Esophagus squamous epithelium (tissue), 5 donors: ENCODE data around the gene MRPL38. TPM values are rescaled to one million over a fixed set of nuclear protein-coding genes. Genes with fewer than 3 reads are reported as not detected.

Source experiments
- DNase-seq: peaks from one replicate; lab custom pipeline; 2025; lab: John Stamatoyannopoulos, UW
- H3K27ac ChIP-seq, 4 donors: fragments of 200-600 bp; sonication (generic); one replicate each; pipeline ENCODE4 v1.5.1; 2016 to 2019; ENCODE audit warnings: mild to moderate bottlenecking in 1 of 4
- H3K27me3 ChIP-seq, 4 donors: fragments of 200-600 bp; sonication (generic); 1 replicate in 3 of 4; 2 replicates in 1 of 4; pipeline versions ENCODE4 v1.5.1 to v1.6.0; 2017 to 2021; ENCODE audit warnings: antibody characterized with exemption in 1 of 4
- H3K36me3 ChIP-seq, 3 donors: fragments of 200-600 bp; sonication (generic); one replicate each; pipeline ENCODE4 v1.5.1; 2016 to 2019
- H3K4me1 ChIP-seq, 3 donors: fragments of 200-600 bp; sonication (generic); one replicate each; pipeline ENCODE4 v1.5.1; 2017 to 2019
- H3K4me3 ChIP-seq, 4 donors: fragments of 200-600 bp; sonication (generic); 1 replicate in 3 of 4; 2 replicates in 1 of 4; pipeline ENCODE4 v1.5.1; 2016 to 2019; ENCODE audit warnings: mild to moderate bottlenecking in 2 of 4, moderate library complexity in 1 of 4
- H3K9me3 ChIP-seq, 3 donors: fragments of 200-600 bp; sonication (generic); one replicate each; pipeline ENCODE4 v1.5.1; 2016 to 2019
- POLR2A ChIP-seq, 4 donors: fragments of 450-650 bp; IDR thresholded peaks; one replicate each; pipeline ENCODE4 v1.6.1; 2017; ENCODE audit warnings: antibody characterized with exemption in 4 of 4, mild to moderate bottlenecking in 4 of 4, moderate library complexity in 3 of 4
- WGBS, 2 donors: methylation state at CpG; one replicate each; pipeline ENCODE4 v1.1.5; 2018; 5-methylcytosine and 5-hydroxymethylcytosine counted together
- intact Hi-C: fragments of 100-400 bp; cut with DNase I; formaldehyde crosslinking; loops from one replicate; pipeline ENCODE4 v1.15.0; 2022
- total RNA-seq, 4 donors: library from RNA; depleted of rRNA; stranded (reverse); fragments of >200 nt; gene quantifications; one replicate each; pipeline ENCODE4 v1.1.0, GENCODE V29; 2016
- TF ChIP-seq, protein P1 (sequence below), 6 experiments: fragments of 450-650 bp in 4 of 6; fragments of 200-600 bp in 2 of 6; sonication (generic) in 2 of 6; IDR thresholded peaks; one replicate each; pipeline ENCODE4 v1.5.1; 2016 to 2019; ENCODE audit warnings: antibody characterized with exemption in 6 of 6, mild to moderate bottlenecking in 4 of 6, moderate library complexity in 4 of 6
- donor health status: DM: yes; HTN: yes; CAD: no.

The MRPL38 gene
- total RNA-seq, 4 donors from 2014 or later: 40.2 to 49.2 (median 41.0) TPM

DNA sequence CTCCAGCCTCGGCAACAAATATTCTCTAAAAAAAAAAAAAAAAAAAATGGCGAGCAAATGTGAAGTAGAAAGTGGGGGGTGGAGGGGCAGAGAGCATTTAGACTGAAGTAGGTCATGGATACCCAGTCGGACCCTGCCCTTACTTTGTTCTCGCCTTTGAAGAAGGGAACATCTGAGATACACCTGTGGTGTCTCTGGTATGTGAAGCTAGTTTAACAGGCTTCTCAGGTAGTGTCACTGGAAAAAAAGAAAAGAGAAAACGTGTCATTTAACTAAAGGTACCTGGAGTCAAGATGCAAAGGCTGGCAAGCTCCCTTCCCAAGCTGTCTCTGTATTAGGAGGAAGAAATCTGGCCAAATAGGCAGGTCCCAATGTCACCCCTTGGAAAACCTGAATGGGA lies 28.2 kb upstream of the MRPL38 start:
- WGBS, 2 donors: 80 to 83% methylated on average over 5 of the region's 5 CpGs
- H3K9me3 ChIP-seq: no peaks in the 10 kb centered on the region
- no peaks in the 10 kb centered on the region for H3K36me3 ChIP-seq
- H3K27me3 ChIP-seq: no peaks in the 10 kb centered on the region
- H3K4me3 ChIP-seq: no peak overlapping the region
- H3K4me1 ChIP-seq: peaks cover 0 to 17% (median 0%) of the 10 kb centered on the region in 3 donors
- peak overlapping the region in 2 of 4 donors; percentile 14 to 46 for H3K27ac ChIP-seq
- intact Hi-C loops: no loop called here
- TF ChIP-seq, protein P1, sequence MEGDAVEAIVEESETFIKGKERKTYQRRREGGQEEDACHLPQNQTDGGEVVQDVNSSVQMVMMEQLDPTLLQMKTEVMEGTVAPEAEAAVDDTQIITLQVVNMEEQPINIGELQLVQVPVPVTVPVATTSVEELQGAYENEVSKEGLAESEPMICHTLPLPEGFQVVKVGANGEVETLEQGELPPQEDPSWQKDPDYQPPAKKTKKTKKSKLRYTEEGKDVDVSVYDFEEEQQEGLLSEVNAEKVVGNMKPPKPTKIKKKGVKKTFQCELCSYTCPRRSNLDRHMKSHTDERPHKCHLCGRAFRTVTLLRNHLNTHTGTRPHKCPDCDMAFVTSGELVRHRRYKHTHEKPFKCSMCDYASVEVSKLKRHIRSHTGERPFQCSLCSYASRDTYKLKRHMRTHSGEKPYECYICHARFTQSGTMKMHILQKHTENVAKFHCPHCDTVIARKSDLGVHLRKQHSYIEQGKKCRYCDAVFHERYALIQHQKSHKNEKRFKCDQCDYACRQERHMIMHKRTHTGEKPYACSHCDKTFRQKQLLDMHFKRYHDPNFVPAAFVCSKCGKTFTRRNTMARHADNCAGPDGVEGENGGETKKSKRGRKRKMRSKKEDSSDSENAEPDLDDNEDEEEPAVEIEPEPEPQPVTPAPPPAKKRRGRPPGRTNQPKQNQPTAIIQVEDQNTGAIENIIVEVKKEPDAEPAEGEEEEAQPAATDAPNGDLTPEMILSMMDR (IDR thresholded peaks at IDR 0.05): no peak
- TF ChIP-seq POLR2A (IDR thresholded peaks at IDR 0.05): no peak
- DNase-seq: no peak

DNA sequence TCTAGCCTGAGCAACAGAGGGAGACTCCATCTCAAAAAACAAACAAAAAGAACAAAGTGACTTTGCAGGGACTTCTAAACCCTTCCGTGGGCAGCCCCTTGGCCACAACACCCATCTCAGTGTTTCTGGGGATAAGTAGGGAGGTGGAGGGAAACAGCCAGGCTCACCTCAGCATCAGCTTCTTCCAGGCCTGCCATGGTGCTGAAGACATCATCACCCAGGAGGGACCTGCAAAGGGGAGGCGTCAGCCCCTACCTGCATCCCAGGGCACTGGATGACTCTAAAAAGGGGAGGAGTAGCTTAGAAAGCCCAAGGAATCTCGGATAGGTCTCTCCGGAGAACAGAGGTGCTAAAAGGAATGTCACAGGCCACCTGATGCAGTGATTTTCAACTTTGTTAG lies 26.4 kb upstream of the MRPL38 start:
- no peak for DNase-seq
- WGBS, 2 donors: 80 to 90% methylated on average over 4 of the region's 4 CpGs
- intact Hi-C loops: no loop called here
- no peak overlapping the region for H3K27ac ChIP-seq
- H3K4me3 ChIP-seq: no peak overlapping the region
- no peaks in the 10 kb centered on the region for H3K27me3 ChIP-seq
- H3K36me3 ChIP-seq: peaks cover 0 to under 1% (median 0%) of the 10 kb centered on the region in 3 donors
- H3K4me1 ChIP-seq: peaks cover 0 to 35% (median 11%) of the 10 kb centered on the region in 3 donors
- H3K9me3 ChIP-seq: no peaks in the 10 kb centered on the region
- TF ChIP-seq POLR2A (IDR thresholded peaks at IDR 0.05): no peak
- TF ChIP-seq, protein P1 (IDR thresholded peaks at IDR 0.05): no peak

DNA sequence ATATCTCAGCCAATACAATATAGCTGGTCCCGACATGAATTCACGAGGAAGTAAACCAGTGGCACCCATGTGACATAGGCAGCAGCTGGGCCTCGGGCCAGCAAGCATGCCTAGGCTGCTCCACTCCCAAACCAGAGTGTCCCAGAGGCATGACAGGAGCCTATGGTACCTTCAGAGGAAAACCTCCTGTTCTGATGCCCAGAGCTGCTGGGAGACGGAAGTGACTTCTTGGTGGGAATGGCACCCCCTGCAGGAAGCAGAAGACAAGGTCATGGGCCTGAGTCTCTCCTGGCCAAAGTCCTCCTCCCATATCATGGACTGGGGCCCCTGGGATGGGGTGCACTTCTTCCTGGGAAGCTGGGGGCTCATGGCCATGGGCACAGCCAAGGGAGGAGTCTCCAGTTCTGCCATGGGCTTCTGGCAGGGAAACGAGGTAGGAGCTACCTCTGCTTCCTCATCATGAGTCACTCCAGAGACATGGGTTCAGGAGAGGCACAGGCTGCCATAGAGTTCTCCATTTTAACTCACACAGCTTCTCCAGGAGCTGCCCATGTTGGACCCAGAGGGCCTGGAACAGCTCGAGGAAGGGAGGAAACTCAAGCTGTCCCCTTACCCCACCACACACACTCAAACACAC lies 22.7 kb upstream of the MRPL38 start:
- intact Hi-C loops: no loop called here
- Histone ChIP-seq H3K36me3 (peaks cover 0 to 30% (median 0%) of the 10 kb centered on the region in 3 donors), H3K4me1 (peaks cover 7 to 43% (median 11%) of the 10 kb centered on the region in 3 donors), H3K4me3 (no peak overlapping the region), H3K9me3 (no peaks in the 10 kb centered on the region), H3K27ac (peak overlapping the region; percentile 72 to 81 (median 75)), H3K27me3 (no peaks in the 10 kb centered on the region)
- no peak for DNase-seq
- WGBS, 2 donors: 24 to 37% methylated on average over 3 to 4 of the region's 6 CpGs
- TF ChIP-seq, protein P1 (IDR thresholded peaks at IDR 0.05): peak in 5 of 6 experiments; percentile 26 to 64 (median 48)
- TF ChIP-seq POLR2A (IDR thresholded peaks at IDR 0.05): no peak

DNA sequence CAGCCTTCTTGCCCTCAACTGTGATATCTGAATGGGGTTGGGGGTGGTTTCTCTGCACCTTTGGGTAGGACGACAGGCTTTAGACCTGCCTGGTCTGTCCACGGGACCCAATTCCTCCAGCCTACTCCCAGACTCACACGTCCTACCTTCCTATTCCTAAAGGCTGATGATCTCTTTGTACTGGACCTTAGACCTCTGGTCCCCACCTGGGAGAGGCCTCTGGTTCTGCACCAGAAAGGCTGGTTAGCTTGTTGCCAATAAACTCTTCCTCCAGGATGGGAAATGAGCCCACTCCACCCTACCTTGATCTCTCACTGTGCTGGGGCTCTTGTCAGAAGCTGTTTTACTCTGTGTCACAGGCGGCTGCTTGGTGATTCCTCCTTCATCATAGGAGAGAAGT lies 21.8 kb upstream of the MRPL38 start:
- no peak for DNase-seq
- H3K4me1 ChIP-seq: peaks cover 7 to 41% (median 11%) of the 10 kb centered on the region in 3 donors
- TF ChIP-seq, protein P1 (IDR thresholded peaks at IDR 0.05): no peak
- TF ChIP-seq POLR2A (IDR thresholded peaks at IDR 0.05): no peak
- H3K27ac ChIP-seq: peak overlapping the region; percentile 72 to 81 (median 75)
- H3K27me3 ChIP-seq: no peaks in the 10 kb centered on the region
- H3K36me3 ChIP-seq: peaks cover 0 to 40% (median 0%) of the 10 kb centered on the region in 3 donors
- 55 to 73% methylated on average over 3 to 4 of the region's 4 CpGs for WGBS, 2 donors
- H3K4me3 ChIP-seq: peak overlapping the region in 2 of 4 donors; percentile 2 to 28
- no peaks in the 10 kb centered on the region for H3K9me3 ChIP-seq
- intact Hi-C loops: no loop called here

DNA sequence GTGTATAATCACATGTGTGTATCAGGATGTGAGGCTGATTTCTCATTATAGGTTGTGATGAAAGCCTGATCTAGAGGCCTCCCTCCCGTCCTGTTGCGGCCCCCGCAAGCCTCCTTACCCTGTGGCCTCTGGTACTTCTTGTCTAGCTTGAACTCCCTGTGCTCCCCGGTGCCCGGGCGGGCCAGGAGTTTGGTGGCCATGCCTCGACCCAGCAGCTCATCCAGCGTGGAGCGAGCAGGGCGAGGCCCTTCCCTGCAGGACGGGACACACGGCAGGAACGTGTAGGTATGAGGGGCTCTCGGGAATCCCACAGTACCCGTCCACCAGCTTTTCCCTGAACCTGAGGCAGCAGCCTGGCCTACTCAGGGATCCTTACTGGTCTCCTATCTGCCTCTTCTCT lies 21.2 kb upstream of the MRPL38 start:
- H3K36me3 ChIP-seq: peaks cover 0 to 45% (median 0%) of the 10 kb centered on the region in 3 donors
- H3K4me1 ChIP-seq: peaks cover 7 to 41% (median 11%) of the 10 kb centered on the region in 3 donors
- H3K27ac ChIP-seq: peak overlapping the region in 3 of 4 donors; percentile 72 to 81 (median 77)
- 84 to 95% methylated on average over 11 to 13 of the region's 15 CpGs for WGBS, 2 donors
- no peak for DNase-seq
- H3K9me3 ChIP-seq: no peaks in the 10 kb centered on the region
- intact Hi-C loops: no loop called here
- H3K4me3 ChIP-seq: no peak overlapping the region
- TF ChIP-seq POLR2A (IDR thresholded peaks at IDR 0.05): no peak
- TF ChIP-seq, protein P1 (IDR thresholded peaks at IDR 0.05): no peak
- H3K27me3 ChIP-seq: no peaks in the 10 kb centered on the region
